ENCODE measurements around the gene ZSWIM3.
"Not testable (repeated sequence)": the region's sequence is repeated elsewhere in the genome, so short reads cannot be mapped to it uniquely, and the experiment has no call there.

The ZSWIM3 gene

DNA sequence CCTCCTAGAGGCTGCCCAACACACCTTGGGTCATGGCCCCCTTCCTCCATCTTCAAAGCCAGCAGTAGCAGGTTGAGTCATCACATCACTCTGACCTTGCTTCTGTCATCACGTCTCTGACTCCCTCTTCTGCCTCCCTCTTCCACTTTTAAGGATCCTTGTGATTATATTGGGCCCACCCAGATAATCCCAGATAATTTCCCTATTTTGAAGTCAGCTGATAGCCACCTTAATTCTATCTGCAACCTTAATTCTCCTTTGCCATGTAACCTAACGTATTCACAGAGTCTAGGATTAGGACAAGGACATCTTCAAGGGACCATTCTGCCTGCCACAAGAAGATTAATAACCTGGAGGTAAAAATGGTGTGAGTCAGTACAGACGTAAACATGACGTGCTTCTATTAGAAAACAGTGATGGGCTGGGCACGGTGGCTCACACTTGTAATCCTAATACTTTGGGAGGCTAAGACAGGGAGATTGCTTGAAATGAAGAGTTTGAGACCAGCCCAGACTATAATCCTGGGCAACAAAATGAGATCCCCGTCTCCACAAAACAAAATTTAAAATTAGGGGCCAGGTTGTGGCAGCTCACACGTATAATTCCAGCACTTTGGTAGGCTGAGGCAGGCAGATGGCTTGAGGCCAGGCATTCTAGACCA, 3.3 kb downstream of the ZSWIM3 start:
- DNase-seq (ENCODE audit: low read depth, low spot score), result no peak

DNA sequence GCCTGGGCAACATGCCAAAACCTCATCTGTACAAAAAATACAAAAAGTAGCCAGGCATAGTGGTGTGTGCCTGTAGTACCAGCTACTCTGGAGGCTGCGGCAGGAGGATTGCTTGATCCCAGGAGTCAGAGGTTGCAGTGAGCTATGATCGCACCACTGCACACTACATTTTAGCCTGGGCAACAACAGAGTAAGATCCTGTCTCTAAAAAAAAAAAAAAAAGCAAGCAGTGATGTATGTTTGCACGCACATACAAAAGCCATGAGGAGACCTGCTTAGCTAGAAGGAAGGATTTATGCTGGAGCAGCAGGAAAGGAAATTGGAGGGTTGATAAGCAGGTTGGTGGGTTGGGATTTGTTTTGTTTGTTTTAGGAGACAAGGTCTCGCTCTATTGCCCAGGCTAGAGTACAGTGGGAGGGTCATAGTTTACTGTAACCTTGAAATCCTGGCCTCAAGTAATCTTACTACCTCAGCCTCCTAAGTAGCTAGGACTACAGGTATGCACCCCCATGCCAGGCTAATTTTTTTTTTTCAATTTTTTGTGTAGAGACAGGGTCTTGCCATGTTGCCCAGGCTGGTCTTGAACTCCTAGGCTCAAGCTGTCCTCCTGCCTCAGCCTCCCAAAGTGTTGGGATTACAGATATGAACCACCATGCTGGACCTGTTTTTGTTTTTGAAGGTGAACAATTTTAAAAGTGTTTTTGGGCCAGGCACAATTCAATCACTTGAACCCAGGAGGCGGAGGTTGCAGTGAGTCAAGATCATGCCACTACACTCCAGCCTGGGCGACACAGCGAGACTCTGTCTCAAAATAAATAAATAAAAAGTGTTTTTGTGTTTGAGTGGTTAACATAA, 4.0 kb downstream of the ZSWIM3 start:
- no peak for DNase-seq (ENCODE audit: low read depth, low spot score)

DNA sequence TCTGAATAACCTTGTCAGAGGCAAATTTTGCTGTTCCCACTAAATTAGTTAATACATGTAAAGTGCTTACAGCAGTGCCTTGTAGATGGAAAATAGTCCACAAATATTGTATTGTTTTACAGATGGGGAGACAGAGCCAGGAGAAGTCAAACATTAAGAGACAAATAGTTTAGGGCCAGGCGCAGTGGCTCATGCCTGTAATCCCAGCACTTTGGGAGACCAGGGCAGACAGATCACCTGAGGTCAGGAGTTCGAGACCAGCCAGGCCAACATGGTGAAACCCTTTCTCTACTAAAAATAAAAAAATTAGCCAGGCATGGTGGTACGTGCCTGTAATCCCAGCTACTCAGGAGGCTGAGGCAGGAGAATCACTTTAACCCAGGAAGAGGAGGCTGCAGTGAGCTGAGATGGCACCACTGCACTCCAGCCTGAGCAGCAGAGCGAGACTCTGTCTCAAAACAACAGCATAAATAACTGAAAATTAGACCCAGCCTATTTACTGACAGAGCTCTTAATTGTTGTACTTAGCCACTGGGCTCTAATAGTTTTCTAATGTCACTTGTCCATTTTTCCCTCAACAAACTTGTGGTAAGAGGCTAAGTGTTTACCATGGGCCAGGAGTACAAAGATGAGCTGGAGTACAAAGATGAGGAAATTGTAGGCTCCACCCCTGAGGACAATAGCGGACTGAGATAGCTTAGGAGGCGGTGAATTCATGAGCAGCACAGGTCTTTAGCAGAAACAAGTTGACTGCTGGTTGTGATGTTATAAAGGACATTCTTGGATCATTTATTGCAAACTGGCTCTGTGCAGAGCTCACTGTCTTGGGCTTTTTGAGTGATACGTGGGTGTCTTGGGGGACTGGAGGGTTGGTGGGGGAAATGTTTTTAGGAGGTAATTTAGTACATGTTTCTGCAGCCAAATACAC, 6.4 kb downstream of the ZSWIM3 start:
- DNase-seq (ENCODE audit: low read depth, low spot score), result no peak

- DNase-seq (ENCODE audit: low read depth, low spot score), result no peak
These were observed 9.0 kb downstream of the ZSWIM3 start for GRCh38 chr20:45866454-45866853.

- DNase-seq (ENCODE audit: low read depth, low spot score), result no peak
These were observed 9.9 kb downstream of the ZSWIM3 start for GRCh38 chr20:45867136-45867818.

GRCh38 chr20:45867819-45868176, 10.4 kb downstream of the ZSWIM3 start:
- no peak for DNase-seq (ENCODE audit: low read depth, low spot score)

- peak; percentile 66 for DNase-seq (ENCODE audit: low read depth, low spot score)
These were observed 15.2 kb downstream of the ZSWIM3 start for GRCh38 chr20:45872626-45873025.

GRCh38 chr20:45873409-45874103, 16.1 kb downstream of the ZSWIM3 start:
- no peak for DNase-seq (ENCODE audit: low read depth, low spot score)

DNA sequence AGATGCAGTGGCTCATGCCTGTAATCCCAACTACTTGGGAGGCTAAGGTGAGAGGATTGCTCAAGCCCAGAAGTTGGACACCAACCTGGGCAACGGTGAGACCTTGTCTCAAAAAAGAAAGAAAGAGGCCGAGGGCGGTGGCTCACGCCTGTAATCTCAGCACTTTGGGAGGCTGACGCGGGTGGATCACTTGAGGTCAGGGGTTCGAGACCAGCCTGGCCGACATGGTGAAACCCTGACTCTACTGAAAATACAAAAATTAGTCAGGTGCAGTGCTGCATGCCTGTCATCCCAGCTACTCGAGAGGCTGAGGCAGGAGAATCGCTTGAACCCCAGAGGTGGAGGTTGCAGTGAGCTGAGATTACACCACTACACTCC, 16.7 kb downstream of the ZSWIM3 start:
- DNase-seq (ENCODE audit: low read depth, low spot score), result not testable (repeated sequence)

GRCh38 chr20:45874576-45874975, 17.2 kb downstream of the ZSWIM3 start:
- DNase-seq (ENCODE audit: low read depth, low spot score), result peak; percentile 46

- no peak for DNase-seq (ENCODE audit: low read depth, low spot score)
These were observed 20.8 kb downstream of the ZSWIM3 start for GRCh38 chr20:45878076-45878761.

- peak; percentile 100 for DNase-seq (ENCODE audit: low read depth, low spot score)
These were observed 23.8 kb downstream of the ZSWIM3 start, which contains the start of gene ZSWIM1 for GRCh38 chr20:45880988-45881788. Gene ZSWIM1 (plus strand): TSS chr20:45881227. CDS start chr20:45882593, 1,366 bp downstream.

DNA sequence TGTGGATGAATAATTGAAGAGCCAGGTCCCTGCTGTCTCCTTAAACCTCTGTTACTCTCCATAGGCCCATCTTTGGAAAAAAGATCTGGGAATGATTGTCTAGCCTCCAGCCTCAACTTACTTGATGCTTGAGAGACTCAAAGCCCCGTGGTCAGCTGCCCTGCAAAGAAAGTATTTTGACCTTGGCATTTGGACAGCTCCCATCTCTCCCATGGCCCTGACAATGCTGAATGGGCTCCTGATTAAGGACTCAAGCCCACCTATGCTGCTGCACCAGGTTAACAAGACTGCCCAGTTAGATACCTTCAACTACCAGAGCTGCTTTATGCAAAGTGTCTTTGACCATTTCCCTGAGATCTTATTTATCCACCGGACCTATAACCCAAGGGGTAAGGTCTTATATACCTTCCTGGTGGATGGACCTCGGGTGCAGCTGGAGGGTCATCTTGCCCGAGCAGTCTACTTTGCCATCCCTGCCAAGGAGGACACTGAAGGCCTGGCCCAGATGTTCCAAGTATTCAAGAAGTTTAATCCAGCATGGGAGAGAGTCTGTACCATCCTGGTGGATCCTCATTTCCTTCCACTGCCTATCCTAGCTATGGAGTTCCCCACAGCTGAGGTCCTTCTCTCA, 25.2 kb downstream of the ZSWIM3 start:
- DNase-seq (ENCODE audit: low read depth, low spot score), result no peak

- no peak for DNase-seq (ENCODE audit: low read depth, low spot score)
These were observed 25.7 kb downstream of the ZSWIM3 start for GRCh38 chr20:45883100-45883469.

DNA sequence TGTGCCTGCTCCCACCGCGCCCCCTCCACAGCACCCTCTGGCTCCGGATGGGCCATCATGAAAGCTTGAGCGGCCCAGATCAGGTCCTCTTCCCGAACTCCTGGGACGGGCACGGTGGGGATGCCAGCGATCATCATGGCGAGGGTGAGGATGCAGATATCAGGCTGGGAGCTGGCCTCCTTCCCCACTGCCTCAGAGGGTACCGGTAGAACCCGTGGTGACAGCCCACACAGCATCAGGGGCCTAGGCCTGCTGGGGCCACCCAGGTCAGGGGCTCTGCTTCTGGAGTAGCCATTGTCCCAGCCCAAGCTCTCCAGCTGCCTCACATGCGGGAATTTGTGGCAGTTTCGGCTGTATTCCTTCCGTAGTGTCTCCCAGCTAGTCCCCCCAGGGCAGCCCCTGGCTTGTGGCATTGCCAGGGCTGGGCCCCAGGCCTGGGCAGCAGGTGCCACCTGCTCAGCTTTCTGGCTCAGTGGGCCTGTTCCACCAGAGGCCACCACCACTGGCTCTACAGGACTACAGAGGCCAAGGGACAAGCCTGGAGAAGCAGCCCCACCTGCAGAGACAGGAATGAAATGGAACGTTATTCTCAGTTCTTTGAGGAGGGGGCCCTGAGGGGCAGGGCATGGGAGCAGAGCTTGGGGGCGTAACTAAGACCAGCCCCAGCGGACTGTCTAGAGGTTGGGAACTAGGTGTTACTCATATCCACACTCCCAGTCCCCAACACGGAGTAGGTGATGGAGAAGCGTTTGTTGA, 29.4 kb downstream of the ZSWIM3 start:
- no peak for DNase-seq (ENCODE audit: low read depth, low spot score)

DNA sequence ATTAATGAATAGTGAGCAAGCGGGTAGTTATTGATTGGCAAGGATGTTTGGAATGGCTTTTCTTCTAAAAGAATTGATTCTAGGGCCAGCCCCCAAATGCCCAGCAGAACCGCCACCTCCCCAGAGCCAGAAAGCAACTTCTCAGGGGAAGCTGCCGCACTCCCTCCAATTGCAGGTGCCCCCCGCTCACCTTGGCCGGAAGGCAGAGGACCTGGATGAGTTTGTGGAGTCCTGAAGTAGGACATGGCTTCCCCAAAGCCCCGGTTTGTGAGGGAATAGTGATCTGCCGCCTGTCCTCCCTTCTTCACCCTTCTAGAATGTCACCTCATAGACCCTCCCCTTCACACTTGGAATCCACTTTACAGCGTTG, 29.9 kb downstream of the ZSWIM3 start, which contains the start of gene SPATA25:
TSS of gene SPATA25 (minus strand) at position 277 of the 370 bp plus-strand sequence. CDS start at position 245, 32 bp downstream.
- DNase-seq (ENCODE audit: low read depth, low spot score), result no peak

- DNase-seq (ENCODE audit: low read depth, low spot score), result no peak
These were observed 31.3 kb downstream of the ZSWIM3 start for GRCh38 chr20:45888681-45889080.

All from ELF-1 (cell line).